RPMI8226 (cell line): ENCODE measurements around the gene TMEM53.
"Not testable (repeated sequence)": the region's sequence is repeated elsewhere in the genome, so short reads cannot be mapped to it uniquely, and the experiment has no call there.

Experiments used
- DNase-seq: peaks from one replicate; pipeline ENCODE4 v3.0.0-alpha.2; 2015

Gene TMEM53

GRCh38 chr1:44674113-44675000 is at the start of gene TMEM53, which contains the start of gene ARMH1:
TSS of gene TMEM53 (minus strand) at chr1:44674481. CDS start at chr1:44674391, 90 bp downstream.
TSS of gene ARMH1 (plus strand) at chr1:44674714. CDS start at chr1:44689698, 14,984 bp downstream.
- DNase-seq = peak; percentile 100

GRCh38 chr1:44723496-44724295 is 49.4 kb upstream of the TMEM53 start:
- DNase-seq = peak; percentile 94

DNA sequence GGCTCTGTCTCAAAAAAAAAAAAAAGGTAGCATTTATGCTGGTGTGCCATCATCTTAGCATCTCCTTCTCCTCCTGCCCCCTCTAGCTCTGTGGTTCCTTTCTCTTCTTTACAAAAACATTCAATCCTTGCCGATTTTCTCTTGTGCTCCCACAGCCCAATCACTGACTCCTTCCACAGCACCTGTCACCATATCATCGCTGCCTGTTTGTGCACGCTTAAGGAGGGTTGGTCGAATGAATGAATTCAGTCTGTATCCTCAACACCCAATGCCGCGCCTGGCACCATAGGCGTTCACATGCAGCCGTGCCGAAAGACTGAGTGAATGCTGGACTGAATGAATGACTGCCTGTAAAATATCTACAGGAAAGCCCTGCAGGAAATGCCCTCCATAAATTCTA is 48.8 kb upstream of the TMEM53 start:
- no peak for DNase-seq

GRCh38 chr1:44721485-44722361 is 47.4 kb upstream of the TMEM53 start:
- peak; percentile 89 for DNase-seq

DNA sequence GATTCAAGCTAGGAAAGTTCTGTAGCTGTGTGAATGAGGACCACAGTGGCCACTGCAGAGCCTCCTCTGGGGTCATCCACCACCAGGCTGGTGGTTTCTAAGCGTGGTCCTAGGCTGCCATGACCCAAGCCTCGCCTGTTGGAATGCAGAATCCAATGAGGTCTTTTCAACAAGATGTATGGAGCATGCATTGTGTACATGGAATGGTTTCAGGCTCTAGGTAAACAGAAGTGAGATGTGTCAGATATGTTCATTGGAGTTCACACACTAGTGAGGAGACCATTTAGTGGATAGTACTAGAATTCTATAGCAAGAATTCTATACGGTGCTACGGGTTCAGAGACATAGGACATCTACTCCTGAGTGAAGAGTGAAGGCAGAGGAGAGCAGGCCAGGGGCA is 46.0 kb upstream of the TMEM53 start:
- no peak for DNase-seq

GRCh38 chr1:44719318-44719717 is 45.0 kb upstream of the TMEM53 start:
- DNase-seq = no peak

DNA sequence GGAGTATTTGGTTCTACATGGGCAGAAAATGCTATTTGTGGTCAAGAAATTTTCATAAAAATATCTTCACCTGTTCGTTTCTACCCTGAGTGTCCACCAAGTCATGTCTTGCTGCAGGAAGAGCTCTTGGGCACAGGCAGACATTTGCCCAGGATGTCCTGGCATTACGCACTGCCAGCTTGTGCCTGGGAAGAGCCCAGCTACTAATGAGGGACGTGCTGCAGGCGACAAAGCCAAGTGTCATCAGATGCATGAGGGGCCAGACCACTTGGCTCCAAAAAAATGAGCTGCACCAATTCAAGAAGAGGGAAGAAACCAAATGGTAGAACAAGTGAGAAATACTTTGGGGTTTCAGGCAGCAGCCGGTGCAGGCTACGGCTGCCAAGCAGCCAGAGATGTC is 43.8 kb upstream of the TMEM53 start:
- DNase-seq = no peak

- DNase-seq = no peak
Observed at GRCh38 chr1:44717653-44718052, 43.4 kb upstream of the TMEM53 start.

GRCh38 chr1:44717156-44717555 is 42.9 kb upstream of the TMEM53 start:
- DNase-seq = no peak

DNA sequence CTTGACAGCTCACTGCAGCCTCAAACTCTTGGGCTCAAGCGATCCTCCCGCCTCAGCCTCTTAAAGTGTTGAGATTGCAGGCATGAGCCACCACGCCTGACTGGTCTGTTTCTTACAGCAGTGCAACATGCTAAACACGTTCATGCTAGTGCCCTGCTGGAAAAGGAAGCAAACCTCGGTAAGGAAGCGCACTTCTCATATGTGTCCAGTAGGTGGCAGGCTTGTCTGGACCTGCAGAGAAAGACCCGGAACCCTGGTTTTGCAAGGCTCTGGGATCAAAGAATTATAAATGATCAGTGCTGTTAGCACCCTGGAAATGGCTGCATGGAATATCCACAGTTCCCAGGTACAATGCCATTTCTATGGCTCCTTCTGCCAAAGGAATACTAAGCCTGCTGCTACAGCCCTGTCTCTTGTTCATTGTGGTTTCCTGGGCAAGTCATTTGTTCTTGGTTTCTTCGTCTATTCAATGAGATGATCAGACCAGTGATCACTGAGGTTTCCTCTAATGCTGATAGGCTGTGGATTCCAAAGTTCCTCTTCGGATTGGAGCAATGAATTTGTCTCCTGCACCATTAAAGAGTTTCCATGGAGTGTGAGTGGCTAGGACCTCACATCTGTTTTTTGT is 40.8 kb upstream of the TMEM53 start:
- peak; percentile 86 for DNase-seq

GRCh38 chr1:44714532-44714931 is 40.3 kb upstream of the TMEM53 start:
- DNase-seq = no peak

- peak; percentile 83 for DNase-seq
Observed at GRCh38 chr1:44713321-44713781, 39.1 kb upstream of the TMEM53 start.

DNA sequence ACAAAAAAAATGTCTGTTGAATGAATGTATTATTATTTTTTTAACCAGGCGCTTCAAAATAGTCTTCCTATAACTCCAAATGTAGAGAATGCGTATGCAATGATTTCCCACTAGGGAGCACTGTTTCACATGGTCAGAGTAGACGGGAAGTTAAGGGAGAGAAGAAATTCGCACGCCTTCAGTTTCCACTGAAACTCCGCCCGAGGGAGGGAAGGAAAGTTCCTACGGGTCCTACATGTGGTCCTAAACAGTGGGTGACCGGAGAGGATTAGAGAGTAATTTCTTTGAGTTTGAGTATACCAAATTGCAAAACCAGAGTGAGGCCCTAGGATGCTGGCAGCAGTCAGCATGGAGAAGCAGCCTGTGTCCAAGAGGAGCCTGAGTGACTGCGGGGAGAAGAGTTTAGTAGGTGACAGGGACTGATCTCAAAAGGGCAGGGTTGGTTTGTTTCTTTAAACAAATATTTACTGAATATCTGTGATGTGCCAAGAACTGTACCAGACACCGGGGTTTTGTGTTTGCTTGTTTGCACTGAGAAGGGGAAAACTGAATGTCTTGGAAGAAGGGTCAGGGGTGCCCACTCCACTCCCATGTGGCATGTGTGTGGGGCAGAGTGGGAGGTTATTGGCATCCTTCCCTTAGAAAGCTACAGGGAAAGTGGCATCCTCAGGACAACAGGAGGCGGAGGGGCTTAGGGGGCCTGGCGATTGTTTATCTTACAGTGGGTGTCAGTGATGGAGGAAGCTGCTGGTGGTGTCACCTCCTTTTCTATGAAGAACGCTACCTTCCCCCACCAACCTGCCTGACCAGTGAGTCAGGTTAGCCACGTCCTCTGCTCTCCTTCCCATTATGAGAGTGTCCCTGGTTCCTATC is 33.9 kb upstream of the TMEM53 start:
- DNase-seq = peak; percentile 77

GRCh38 chr1:44707112-44707881 is 33.0 kb upstream of the TMEM53 start:
- DNase-seq = no peak

GRCh38 chr1:44705938-44706337 is 31.7 kb upstream of the TMEM53 start:
- no peak for DNase-seq

GRCh38 chr1:44705470-44705869 is 31.2 kb upstream of the TMEM53 start:
- no peak for DNase-seq

- no peak for DNase-seq
Observed at GRCh38 chr1:44701141-44701573, 26.9 kb upstream of the TMEM53 start.

GRCh38 chr1:44700573-44700972 is 26.3 kb upstream of the TMEM53 start:
- no peak for DNase-seq

DNA sequence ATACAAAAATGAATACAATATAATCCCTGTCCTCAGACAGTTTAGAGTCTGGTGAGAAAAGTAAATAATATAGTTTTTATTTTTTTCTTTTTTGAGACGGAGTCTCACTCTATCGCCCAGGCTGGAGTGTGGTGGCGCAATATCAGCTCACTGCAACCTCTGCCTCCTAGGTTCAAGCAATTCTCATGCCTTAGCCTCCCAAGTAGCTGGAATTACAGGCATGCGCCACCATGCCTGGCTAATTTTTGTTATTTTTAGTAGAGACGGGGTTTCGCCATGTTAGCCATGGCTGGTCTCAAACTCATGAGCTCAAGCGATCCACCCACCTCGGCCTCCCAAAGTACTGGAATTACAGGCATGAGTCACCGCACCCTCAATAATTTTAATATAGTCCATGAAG is 25.1 kb upstream of the TMEM53 start:
- not testable (repeated sequence) for DNase-seq

GRCh38 chr1:44698138-44698537 is 23.9 kb upstream of the TMEM53 start:
- no peak for DNase-seq
